Liver (tissue), 9 donors: Measurements from ENCODE around the gene NPNT. TPM values are rescaled to one million over a fixed set of nuclear protein-coding genes. Genes with fewer than 3 reads are reported as not detected.

Source experiments
- DNase-seq: peaks from one replicate; pipeline ENCODE4 v3.0.0-alpha.2; 2017; ENCODE audit warnings: low spot score
- H3K27ac ChIP-seq, 2 donors: one replicate each; pipeline ENCODE4 v1.7.0; 2013; ENCODE audit warnings: inconsistent platforms in 2 of 2, low read length in 2 of 2, control low read depth in 1 of 2, low read depth in 1 of 2, mild to moderate bottlenecking in 1 of 2
- H3K27me3 ChIP-seq, 4 donors: one replicate each; pipeline versions ENCODE4 v1.6.1 to v1.7.0; 2013; ENCODE audit warnings: low read length in 3 of 4, inconsistent platforms in 1 of 4, mild to moderate bottlenecking in 1 of 4, moderate library complexity in 1 of 4; ENCODE audit not compliant: control insufficient read depth in 4 of 4, insufficient read depth in 4 of 4
- H3K36me3 ChIP-seq, 4 donors: one replicate each; pipeline versions ENCODE4 v1.6.1 to v1.7.0; 2013; ENCODE audit warnings: low read length in 3 of 4, mild to moderate bottlenecking in 3 of 4, low read depth in 1 of 4, moderate library complexity in 1 of 4; ENCODE audit not compliant: control insufficient read depth in 4 of 4, insufficient read depth in 3 of 4
- H3K4me1 ChIP-seq, 4 donors: one replicate each; pipeline versions ENCODE4 v1.6.1 to v1.7.0; 2013; ENCODE audit warnings: low read length in 3 of 4, mild to moderate bottlenecking in 3 of 4, moderate library complexity in 1 of 4; ENCODE audit not compliant: control insufficient read depth in 4 of 4, insufficient read depth in 4 of 4
- H3K4me3 ChIP-seq, 3 donors: one replicate each; pipeline versions ENCODE4 v1.6.1 to v1.7.0; 2013; ENCODE audit warnings: low read length in 3 of 3, control low read depth in 1 of 3, low read depth in 1 of 3, mild to moderate bottlenecking in 1 of 3
- H3K9ac ChIP-seq, 2 donors: one replicate each; pipeline ENCODE4 v1.7.0; 2013; ENCODE audit warnings: low read length in 2 of 2, mild to moderate bottlenecking in 2 of 2, moderate library complexity in 2 of 2, control low read depth in 1 of 2, low read depth in 1 of 2
- H3K9me3 ChIP-seq, 4 donors: one replicate each; pipeline versions ENCODE4 v1.6.1 to v1.7.0; 2013; ENCODE audit warnings: low read length in 3 of 4; ENCODE audit not compliant: control insufficient read depth in 4 of 4
- ATF3 ChIP-seq: IDR thresholded peaks from 2 replicates; pipeline ENCODE4 v1.6.1; 2016; ENCODE audit warnings: antibody characterized with exemption
- CTCF ChIP-seq: fragments of 150-350 bp; IDR thresholded peaks from 2 replicates; pipeline ENCODE4 v1.5.1; 2017; ENCODE audit warnings: improper control_type of control experiment, low read depth, low read length; ENCODE audit not compliant: missing input control
- EGR1 ChIP-seq, 2 donors: IDR thresholded peaks; 2 replicates each; pipeline ENCODE4 v1.6.1; 2016 to 2018; ENCODE audit warnings: antibody characterized with exemption in 2 of 2, low read depth in 2 of 2
- FOXA1 ChIP-seq: IDR thresholded peaks from 2 replicates; pipeline ENCODE4 v1.6.1; 2016; ENCODE audit warnings: antibody characterized with exemption
- GABPA ChIP-seq, 2 donors: IDR thresholded peaks in 1 of 2; conservative IDR thresholded peaks in 1 of 2; 2 replicates each; pipeline ENCODE4 v1.6.1; 2016; ENCODE audit warnings: antibody characterized with exemption in 2 of 2, mild to moderate bottlenecking in 1 of 2, moderate library complexity in 1 of 2
- HNF4A ChIP-seq, 2 donors: conservative IDR thresholded peaks; 2 replicates each; pipeline ENCODE4 v1.6.1; 2016; ENCODE audit warnings: antibody characterized with exemption in 2 of 2, mild to moderate bottlenecking in 2 of 2
- HNF4G ChIP-seq: IDR thresholded peaks from 2 replicates; pipeline ENCODE4 v1.6.1; 2016; ENCODE audit warnings: antibody characterized with exemption
- JUND ChIP-seq, 2 donors: IDR thresholded peaks; 2 replicates each; pipeline ENCODE4 v1.6.1; 2016; ENCODE audit warnings: antibody characterized with exemption in 2 of 2
- MAX ChIP-seq: IDR thresholded peaks from 2 replicates; pipeline ENCODE4 v1.6.1; 2016; ENCODE audit warnings: antibody characterized with exemption
- NR2F2 ChIP-seq: IDR thresholded peaks from 2 replicates; pipeline ENCODE4 v1.6.1; 2016; ENCODE audit warnings: antibody characterized with exemption
- RAD21 ChIP-seq, 2 donors: IDR thresholded peaks; 2 replicates each; pipeline ENCODE4 v1.6.1; 2016; ENCODE audit warnings: antibody characterized with exemption in 2 of 2, mild to moderate bottlenecking in 2 of 2
- REST ChIP-seq: IDR thresholded peaks from 2 replicates; pipeline ENCODE4 v1.6.1; 2016; ENCODE audit warnings: antibody characterized with exemption, mild to moderate bottlenecking
- RXRA ChIP-seq, 2 donors: IDR thresholded peaks; 2 replicates each; pipeline ENCODE4 v1.6.1; 2017 to 2018; ENCODE audit warnings: antibody characterized with exemption in 2 of 2, mild to moderate bottlenecking in 1 of 2
- SP1 ChIP-seq: IDR thresholded peaks from 2 replicates; pipeline ENCODE4 v1.6.1; 2018; ENCODE audit warnings: antibody characterized with exemption, mild to moderate bottlenecking
- TAF1 ChIP-seq: conservative IDR thresholded peaks from 2 replicates; pipeline ENCODE4 v1.6.1; 2016; ENCODE audit warnings: antibody characterized with exemption, mild to moderate bottlenecking
- YY1 ChIP-seq: IDR thresholded peaks from 2 replicates; pipeline ENCODE4 v1.6.1; 2016; ENCODE audit warnings: antibody characterized with exemption, mild to moderate bottlenecking
- ZBTB33 ChIP-seq: IDR thresholded peaks from 2 replicates; pipeline ENCODE4 v1.6.1; 2016; ENCODE audit warnings: antibody characterized with exemption
- WGBS: extraction: QIAGEN DNeasy Blood & Tissue Kit; methylation state at CpG from one replicate; pipeline ENCODE4 v1.1.7; 2013; 5-methylcytosine and 5-hydroxymethylcytosine counted together
- polyA plus RNA-seq, 2 donors: library from polyadenylated mRNA; stranded (reverse) in 1 of 2; unstranded in 1 of 2; fragments of 200-250 nt in 1 of 2; fragments of >200 nt in 1 of 2; fragmentation: Nextera tagmentation in 1 of 2; extraction: Ambion mirVana in 1 of 2; gene quantifications; one replicate each; pipeline versions ENCODE4 v1.2.1 to v1.2.3, GENCODE V29; 2013 to 2015
- total RNA-seq, 2 donors: library from RNA; depleted of rRNA; stranded (reverse); fragments of >200 nt; gene quantifications; one replicate each; pipeline ENCODE4 v1.2.3, GENCODE V29; 2014
- donor health status: healthy.
- donor health status: healthy.
- donor health status: healthy.
- donor health status: healthy.
- donor health status: healthy.

The NPNT gene
- total RNA-seq (1 to 10 TPM; 1.7 to 4.4 TPM), polyA plus RNA-seq (1 to 10 TPM; 1.3 to 2.3 TPM)

GRCh38 chr4:105894660-105895582 lies at the start of gene NPNT:
Gene NPNT, plus strand, starts transcription at chr4:105895471. Its CDS starts 182 bp downstream, at chr4:105895653.
- DNase-seq, result no peak
- no peak for TF ChIP-seq FOXA1
- no peak for TF ChIP-seq ATF3
- TF ChIP-seq MAX, result no peak
- no peak for TF ChIP-seq JUND (IDR thresholded peaks at IDR 0.05)
- TF ChIP-seq CTCF, result no peak
- TF ChIP-seq RAD21 (IDR thresholded peaks at IDR 0.05), result no peak
- no peak for TF ChIP-seq NR2F2
- no peak for TF ChIP-seq GABPA (IDR thresholded peaks at IDR 0.05 in 1 of 2, conservative IDR thresholded peaks at IDR 0.05 in 1 of 2)
- TF ChIP-seq TAF1, result no peak
- TF ChIP-seq HNF4G, result no peak
- no peak for TF ChIP-seq REST
- TF ChIP-seq SP1, result no peak
- TF ChIP-seq RXRA (IDR thresholded peaks at IDR 0.05), result no peak
- no peak for TF ChIP-seq YY1
- no peak for TF ChIP-seq EGR1 (IDR thresholded peaks at IDR 0.05; ENCODE audit: low read depth in 2 of 2)
- TF ChIP-seq HNF4A (conservative IDR thresholded peaks at IDR 0.05), result no peak
- TF ChIP-seq ZBTB33, result no peak
- Histone ChIP-seq H3K9me3 (no peaks in the 10 kb centered on the region), H3K4me1 (peaks cover 0 to 16% (median 5%) of the 10 kb centered on the region in 4 donors), H3K27ac (no peak within 1 kb of the TSS), H3K4me3 (peak within 1 kb of the TSS in 2 of 3 donors; percentile 5 to 32), H3K9ac (no peak within 1 kb of the TSS), H3K36me3 (no peaks in the 10 kb centered on the region), H3K27me3 (peaks cover 4 to 20% (median 5%) of the 10 kb centered on the region in 4 donors)
- 2% methylated on average over 56 of the region's 56 CpGs for WGBS
